Measurements from ENCODE around the gene HAAO. TPM values are rescaled to one million over a fixed set of nuclear protein-coding genes. Genes with fewer than 3 reads are reported as not detected.

The HAAO gene
- total RNA-seq, 1 experiment from 2014 or later, result 6.6 TPM

DNA sequence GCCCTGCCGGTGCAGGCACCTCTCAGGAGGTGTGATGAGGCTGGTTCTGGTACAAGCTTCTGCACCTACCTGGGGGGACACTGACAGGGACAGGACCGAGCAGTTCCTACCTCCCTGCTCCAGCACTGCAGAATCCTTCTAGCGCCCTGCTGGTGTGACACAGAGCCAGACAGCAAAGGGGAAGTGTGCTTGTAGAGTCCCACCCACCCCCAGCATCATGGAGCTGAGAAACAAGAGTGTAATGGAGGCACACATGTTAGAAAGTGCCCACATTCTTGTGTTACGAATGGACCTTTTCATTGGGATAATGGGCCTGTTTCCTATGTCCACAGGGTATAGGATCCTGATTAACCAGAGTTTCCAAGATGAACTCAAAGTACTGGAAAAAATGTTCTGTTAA lies 66.7 kb downstream of the HAAO start:
- no peak overlapping the region for H3K4me3 Mint-ChIP-seq

More for the DNA sequence above, 66.7 kb downstream of the HAAO start:
- H2BK120ac ChIP-seq (ENCODE audit: low read depth, low read length, poor library complexity, severe bottlenecking), result no peak overlapping the region
- Mint-ChIP-seq H3K4me1 (peaks cover 13 to 14% of the 10 kb centered on the region in 2 experiments), H3K36me3 (ENCODE audit: insufficient read depth in 1 of 3, low read depth in 3 of 3) (peaks cover 13 to 16% (median 14%) of the 10 kb centered on the region in 3 experiments), H3K27ac (no peak overlapping the region), H3K9me3 (peaks cover 10 to 12% of the 10 kb centered on the region in 2 experiments; a peak in 4 of 5 replicates), H3K27me3 (ENCODE audit: low read depth) (no peaks in the 10 kb centered on the region; the same call in 1 of the 2 replicates)
- H4K8ac ChIP-seq (replicated peaks; ENCODE audit: insufficient read length, low read depth, low read length), result no peak overlapping the region
- no peak overlapping the region for H3K56ac ChIP-seq (ENCODE audit: insufficient read length, low read depth, low read length)
- no peak for DNase-seq
- H3T11ph ChIP-seq (ENCODE audit: low read length), result no peak overlapping the region
- no peak overlapping the region for H4K91ac ChIP-seq (ENCODE audit: insufficient read length, low read depth, low read length)
- H4K5ac ChIP-seq (ENCODE audit: insufficient read length, low read depth, low read length), result no peak overlapping the region
- H3K4me2 ChIP-seq (ENCODE audit: insufficient read depth, insufficient read length, low read length), result no peak overlapping the region
- H3K9ac ChIP-seq (ENCODE audit: extremely low read depth, insufficient read length, low read length), result no peak overlapping the region
- H3K9me3 ChIP-seq (ENCODE audit: control insufficient read depth, low read depth, low read length), result no peaks in the 10 kb centered on the region
- no CpG with 5 or more reads among the region's 4 CpGs for WGBS (ENCODE audit: extremely low coverage, insufficient read length, low lambda C conversion rate)
- no peak overlapping the region for H3K27ac ChIP-seq (ENCODE audit: insufficient read length, low read depth, low read length)
- no peaks in the 10 kb centered on the region for H3K79me2 ChIP-seq (ENCODE audit: insufficient read depth, low read length)
- H2AFZ ChIP-seq (ENCODE audit: low read length), result no peak overlapping the region
- TF ChIP-seq, protein P1, sequence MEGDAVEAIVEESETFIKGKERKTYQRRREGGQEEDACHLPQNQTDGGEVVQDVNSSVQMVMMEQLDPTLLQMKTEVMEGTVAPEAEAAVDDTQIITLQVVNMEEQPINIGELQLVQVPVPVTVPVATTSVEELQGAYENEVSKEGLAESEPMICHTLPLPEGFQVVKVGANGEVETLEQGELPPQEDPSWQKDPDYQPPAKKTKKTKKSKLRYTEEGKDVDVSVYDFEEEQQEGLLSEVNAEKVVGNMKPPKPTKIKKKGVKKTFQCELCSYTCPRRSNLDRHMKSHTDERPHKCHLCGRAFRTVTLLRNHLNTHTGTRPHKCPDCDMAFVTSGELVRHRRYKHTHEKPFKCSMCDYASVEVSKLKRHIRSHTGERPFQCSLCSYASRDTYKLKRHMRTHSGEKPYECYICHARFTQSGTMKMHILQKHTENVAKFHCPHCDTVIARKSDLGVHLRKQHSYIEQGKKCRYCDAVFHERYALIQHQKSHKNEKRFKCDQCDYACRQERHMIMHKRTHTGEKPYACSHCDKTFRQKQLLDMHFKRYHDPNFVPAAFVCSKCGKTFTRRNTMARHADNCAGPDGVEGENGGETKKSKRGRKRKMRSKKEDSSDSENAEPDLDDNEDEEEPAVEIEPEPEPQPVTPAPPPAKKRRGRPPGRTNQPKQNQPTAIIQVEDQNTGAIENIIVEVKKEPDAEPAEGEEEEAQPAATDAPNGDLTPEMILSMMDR (conservative IDR thresholded peaks at IDR 0.05), result no peak
- H2BK5ac ChIP-seq (ENCODE audit: insufficient read length, low read length), result no peak overlapping the region
- no peak overlapping the region for H2BK12ac ChIP-seq (ENCODE audit: insufficient read length, low read depth, low read length)
- no peak overlapping the region for H3K23ac ChIP-seq (ENCODE audit: insufficient read length, low read depth, low read length)
- H3K18ac ChIP-seq (ENCODE audit: insufficient read length, low read depth, low read length), result no peak overlapping the region
- no peak overlapping the region for H2AK5ac ChIP-seq (ENCODE audit: insufficient read length, low read length)
- H3K23me2 ChIP-seq (ENCODE audit: insufficient read length, low read depth, low read length, poor library complexity, severe bottlenecking), result no peaks in the 10 kb centered on the region
- no peak overlapping the region for H2BK20ac ChIP-seq (ENCODE audit: low read depth, low read length, poor library complexity, severe bottlenecking)
- H3K27me3 ChIP-seq (ENCODE audit: insufficient read depth, low read length), result no peaks in the 10 kb centered on the region
- no peak overlapping the region for H3K14ac ChIP-seq (ENCODE audit: insufficient read depth, low read length)
- H3K4ac ChIP-seq (ENCODE audit: low read depth, low read length), result no peak overlapping the region
- peaks cover 6% of the 10 kb centered on the region; the same call in 1 of the 2 replicates for H3K4me1 ChIP-seq (ENCODE audit: insufficient read depth, low read length)
- H4K20me1 ChIP-seq (ENCODE audit: control insufficient read depth, insufficient read depth, insufficient read length), result no peaks in the 10 kb centered on the region
- no peaks in the 10 kb centered on the region for H3K79me1 ChIP-seq (ENCODE audit: insufficient read depth, low read depth, low read length, poor library complexity, severe bottlenecking)
- H2BK15ac ChIP-seq (ENCODE audit: low read depth, low read length), result no peak overlapping the region

All from H9 (cell line).